HG02623 (cell line): ENCODE measurements around the gene RAB32.
"Not testable (repeated sequence)": the region's sequence is repeated elsewhere in the genome, so short reads cannot be mapped to it uniquely, and the experiment has no call there.

Source experiments
- ATAC-seq: cut with Tn5 transposase; IDR thresholded peaks from one replicate; pipeline ENCODE4 v1.9.1; 2021; ENCODE audit warnings: moderate library complexity; ENCODE audit not compliant: unreplicated experiment

RAB32 gene

DNA sequence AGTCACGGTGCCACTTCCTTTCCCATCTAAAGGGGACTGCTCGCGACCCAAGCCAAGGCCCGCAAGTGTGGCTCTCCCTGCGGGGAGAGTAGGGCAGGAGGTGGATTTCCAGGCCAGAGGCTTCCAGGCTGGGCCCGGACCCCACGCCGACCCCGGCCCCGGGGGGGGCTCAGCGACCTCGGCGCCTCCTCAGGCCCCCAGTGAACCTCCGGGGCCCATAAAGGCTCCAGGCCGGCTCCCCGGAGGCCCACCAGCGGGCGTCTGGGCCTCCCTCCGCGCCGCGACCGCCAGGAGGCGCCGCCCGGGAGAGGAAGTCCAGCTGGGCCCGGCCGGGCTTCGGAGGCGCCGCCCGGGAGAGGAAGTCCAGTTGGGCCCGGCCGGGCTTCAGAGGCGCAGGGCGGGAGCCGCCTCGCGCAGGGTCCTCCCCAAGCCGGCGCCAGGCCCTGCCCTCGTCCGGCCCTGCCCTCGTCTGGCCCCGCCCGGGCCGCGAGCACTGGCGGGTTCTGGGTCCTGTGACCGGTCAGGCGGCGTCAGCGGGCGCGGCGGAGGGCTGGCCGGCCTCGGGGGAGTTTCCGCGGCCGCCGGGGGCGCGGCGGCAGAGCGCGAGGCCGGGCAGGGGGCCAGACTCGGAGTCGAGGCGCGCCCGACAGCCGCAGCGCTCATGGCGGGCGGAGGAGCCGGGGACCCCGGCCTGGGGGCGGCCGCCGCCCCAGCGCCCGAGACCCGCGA, at the start of gene RAB32:
TSS of gene RAB32 (plus strand) at position 623 of the 729 bp plus-strand sequence. CDS start at position 662, 39 bp downstream.
- ATAC-seq, result peak; percentile 55

DNA sequence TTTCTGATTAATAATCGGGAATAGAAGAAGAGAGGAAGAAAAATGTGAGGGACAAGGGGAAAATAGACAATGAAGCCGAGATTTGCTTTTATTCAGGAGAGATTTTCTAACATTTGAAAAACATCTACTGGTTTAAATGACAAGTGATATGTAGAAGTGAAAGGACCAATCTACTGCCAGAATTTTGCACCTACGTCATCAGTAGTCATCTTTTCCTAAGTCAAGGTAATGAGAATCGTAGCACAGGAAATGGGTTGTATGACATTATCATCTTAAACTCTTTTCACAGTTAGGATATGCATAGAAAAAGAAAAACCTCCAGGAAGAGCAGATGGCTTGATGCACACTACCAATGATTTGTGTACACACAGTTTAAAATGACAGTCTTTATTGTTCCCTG, 45.3 kb upstream of the RAB32 start:
- ATAC-seq, result no peak

DNA sequence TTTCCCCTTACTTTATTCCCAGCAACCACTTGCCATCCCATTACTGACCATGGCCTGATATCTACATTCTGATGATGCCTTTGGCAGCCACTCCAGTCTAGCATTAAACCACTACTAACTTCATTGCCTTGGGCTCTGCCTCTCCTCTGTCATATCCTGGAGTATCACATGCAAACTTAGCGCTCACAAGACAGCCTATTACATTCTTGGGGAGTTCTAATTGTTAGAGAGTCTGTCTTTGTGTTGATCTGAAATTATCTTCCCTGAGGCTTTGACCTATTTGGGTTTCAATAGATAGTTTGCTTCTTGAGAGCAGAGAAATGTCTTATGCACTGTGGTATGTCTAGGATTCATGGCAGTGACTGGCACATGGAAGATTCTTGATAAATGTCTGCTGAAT, 40.5 kb upstream of the RAB32 start:
- no peak for ATAC-seq

DNA sequence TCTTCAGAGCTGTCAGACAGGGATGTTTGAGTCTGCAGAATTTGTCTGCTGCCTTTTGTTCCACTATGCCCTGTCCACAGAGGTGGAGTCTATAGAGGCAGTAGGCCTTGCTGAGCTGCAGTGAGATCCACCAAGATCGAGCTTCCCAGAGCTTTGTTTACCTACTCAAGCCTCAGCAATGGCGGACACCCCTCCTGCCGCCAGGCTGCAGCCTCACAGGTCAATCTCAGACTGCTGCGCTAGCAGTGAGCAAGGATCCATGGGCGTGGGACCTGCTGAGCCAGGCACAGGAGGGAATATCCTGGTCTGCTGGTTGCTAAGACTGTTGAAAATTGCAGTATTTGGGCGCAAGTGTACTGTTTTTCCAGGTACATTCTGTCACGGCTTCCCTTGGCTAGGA, 28.4 kb upstream of the RAB32 start:
- ATAC-seq, result no peak

DNA sequence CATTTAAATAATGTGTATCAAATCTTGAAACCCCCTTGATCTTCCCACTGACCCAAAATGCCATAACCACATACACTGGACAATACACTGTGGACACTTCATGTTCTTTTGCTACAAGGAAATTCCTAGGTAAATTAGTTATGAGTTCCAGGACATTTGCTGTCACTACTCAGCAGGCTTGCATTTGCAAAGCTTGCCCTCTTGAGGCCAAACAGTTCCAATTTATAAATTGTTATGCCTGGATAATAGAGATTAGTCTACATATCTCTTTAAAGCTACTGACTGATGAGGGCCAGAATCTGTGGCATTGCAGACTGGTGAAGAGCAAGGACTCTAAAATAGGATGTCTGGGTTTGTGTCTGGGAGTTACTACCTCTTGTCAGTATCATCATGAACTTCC, 17.4 kb upstream of the RAB32 start:
- no peak for ATAC-seq

DNA sequence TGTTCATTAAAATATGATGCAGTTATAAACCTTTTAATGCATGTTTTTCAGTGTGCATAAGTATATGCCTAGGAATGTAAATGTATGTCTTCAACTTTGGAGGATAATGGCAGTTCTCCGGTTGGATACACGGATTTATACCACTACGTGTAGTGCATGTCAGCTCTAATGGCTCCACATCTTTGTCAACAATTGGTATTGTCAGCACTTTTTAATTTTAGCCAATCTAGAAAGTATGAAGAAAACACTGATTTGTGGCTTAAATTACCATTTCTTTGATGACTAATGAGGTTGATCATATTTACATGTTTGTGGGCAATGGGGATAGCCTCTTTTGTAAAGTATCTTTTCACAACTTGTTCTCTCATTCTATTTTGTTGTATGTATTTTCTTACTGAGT, 10.9 kb upstream of the RAB32 start:
- ATAC-seq, result no peak

DNA sequence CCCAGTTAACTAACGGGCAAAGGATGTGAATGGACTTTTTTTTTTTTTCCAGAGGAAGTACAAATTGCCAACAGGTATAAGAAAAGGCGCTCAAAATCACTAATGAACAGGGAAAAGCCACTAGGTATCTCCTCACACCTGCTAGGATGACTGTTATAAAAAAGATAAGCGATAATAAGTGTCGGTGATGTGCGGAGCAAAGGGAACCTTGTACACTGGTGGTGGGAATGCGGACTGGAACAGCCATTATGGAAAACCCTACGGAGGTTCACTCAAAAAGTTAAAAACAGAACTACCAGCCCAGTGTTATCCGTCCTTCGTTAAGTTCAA, 787 bp upstream of the RAB32 start:
- no peak for ATAC-seq

DNA sequence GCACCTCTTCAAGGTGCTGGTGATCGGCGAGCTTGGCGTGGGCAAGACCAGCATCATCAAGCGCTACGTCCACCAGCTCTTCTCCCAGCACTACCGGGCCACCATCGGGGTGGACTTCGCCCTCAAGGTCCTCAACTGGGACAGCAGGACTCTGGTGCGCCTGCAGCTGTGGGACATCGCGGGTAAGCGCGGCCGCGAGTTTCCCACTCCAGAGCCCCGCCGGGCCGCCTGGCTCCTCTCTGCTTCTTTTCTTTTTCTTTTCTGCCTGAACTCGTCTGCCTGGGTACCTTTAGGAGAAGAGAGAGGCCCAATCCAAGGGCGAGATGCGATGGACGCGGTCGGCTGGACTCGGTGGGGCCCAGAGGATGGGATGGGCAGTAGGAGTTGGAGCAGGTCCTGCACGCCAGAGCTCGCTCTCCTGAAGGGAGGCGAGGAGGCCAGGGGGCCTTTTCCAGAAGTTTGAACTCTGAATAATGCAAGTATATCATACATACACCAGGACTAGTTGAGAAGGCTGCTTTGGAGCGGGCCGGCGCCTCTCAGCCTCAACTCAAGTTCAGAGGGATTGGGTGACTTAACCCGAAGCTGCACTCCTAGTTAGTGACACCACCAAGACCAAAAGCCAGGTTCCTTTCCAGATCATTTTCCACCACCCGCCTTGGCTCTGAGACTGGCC, 445 bp downstream of the RAB32 start:
- ATAC-seq, result peak; percentile 3

DNA sequence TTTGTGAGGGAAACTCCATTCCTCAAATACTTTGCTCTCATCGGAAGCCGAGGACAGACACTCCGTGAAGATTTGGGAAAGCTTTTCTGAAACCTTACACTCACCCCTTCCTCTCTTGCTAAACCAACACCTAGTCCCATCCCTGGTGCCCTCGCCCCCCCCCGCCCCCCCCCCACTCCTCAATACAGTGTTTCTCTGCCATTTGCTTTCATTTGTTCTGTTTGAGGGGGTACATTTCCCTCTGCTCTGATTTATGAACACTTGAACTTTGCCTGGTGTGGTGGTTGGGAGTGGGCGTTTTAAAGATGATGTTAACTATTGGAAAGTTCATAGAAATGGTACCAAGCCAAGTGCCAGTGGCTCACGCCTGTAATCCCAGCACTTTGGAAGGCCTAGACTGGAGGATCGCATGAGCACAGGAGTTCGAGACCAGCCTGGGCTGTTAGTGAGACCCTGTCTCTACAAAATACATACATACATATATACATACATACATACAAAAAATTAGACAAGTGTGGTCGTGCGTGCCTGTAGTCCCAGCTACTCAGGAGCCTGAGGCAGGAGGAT, 1.1 kb downstream of the RAB32 start:
- no peak for ATAC-seq

DNA sequence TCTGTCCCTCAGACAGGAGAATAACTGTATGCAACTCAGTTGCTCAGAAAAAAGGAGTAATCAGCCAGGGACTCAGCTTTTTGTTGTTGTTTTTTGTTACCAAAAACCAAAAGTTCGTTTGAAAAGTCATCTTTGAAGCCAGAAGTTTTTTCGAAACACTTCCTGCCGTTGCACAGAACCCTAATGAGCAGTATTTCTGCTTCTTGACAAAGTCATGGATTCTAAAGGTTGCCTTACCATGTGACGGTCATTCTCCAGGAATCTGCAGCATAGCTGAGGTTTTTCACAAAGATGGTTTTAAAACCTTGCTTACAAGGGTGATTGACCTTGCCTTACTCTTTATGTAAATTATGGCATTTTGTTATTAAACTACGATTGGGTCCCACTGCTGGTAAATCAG, 1.9 kb downstream of the RAB32 start:
- ATAC-seq, result no peak

DNA sequence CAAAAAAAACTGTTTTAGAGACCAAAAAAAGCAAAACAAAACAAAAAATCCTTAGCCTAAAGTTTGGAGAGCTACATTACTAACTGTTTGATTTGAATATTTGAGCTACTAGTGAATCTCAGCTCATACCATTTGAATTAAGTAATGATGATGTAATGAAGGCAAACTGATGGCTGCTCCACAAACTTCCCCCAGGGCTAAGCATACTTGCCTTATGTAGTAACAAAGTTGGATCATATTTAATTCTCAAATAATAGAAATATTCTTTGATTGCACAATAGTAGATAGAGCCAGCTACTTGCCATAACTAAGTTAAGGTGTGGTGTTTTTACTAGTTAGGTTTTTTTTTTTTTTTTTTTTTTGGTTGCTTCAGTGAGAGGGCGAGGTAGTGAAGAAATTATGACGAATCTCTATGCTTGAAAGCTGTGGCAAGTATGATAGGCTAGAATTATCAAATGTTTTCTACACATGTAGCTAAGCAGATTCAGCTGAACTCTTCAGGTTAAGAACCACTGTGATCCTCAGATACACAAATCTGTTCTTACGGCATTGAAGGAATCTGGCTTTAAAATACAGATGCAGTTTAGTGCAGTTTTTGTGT, 2.9 kb downstream of the RAB32 start:
- ATAC-seq, result no peak

DNA sequence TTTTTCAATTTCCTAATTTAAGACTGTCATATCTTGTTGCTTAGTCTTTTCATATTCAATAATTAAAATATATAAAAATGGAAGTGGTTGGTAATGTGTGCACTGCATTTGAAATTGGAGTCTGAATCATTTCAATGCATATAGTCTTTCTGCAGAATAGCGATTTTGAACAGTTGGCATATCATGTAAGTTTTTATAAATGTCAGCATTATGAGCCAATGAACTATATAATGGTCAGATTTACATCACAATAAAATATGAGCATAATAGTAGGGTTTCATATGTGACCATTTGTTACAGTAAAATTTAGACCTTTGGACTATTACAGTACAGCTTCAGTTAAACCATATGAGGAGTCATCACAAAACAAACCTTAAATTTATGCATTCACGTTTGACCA, 4.3 kb downstream of the RAB32 start:
- ATAC-seq, result no peak

DNA sequence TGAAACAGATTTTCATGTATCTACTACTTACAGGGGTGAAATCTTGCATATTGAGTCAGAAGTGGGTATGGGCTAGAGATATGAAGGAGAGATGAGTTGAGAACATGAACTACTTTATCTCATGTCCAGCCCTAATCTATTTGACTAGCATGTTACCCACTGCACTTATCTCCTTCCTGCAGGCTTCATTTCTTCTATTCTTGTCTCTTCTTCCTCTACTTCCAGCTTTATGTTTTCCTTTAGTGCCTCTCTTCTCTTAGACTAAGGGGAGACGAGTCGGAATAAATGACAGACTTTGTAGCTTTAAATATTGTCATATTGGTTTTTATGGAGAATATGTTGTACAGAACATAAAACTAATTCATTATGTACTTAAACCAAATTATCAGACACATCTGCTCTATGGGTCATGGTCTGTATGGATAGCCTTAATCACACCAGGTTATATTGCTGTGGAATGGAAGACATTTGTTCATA, 5.3 kb downstream of the RAB32 start:
- ATAC-seq, result no peak

DNA sequence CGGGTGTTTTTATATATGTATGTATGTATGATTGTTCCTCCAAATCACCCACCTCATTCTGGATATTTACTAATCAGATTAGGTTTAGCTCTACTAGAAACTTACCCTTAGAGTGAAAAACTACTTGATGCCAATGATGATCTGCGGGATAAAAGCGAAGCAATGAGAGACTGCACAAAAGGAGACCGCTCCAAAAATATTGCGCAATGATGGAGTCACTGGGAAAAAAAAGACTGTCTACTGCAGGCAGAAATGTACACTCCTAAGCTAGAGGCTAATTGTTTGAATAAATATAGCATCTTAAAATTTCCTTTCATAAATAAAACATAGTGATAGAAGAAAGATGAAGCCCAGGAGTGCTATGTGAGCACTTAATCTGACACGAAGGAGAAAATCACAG, 7.3 kb downstream of the RAB32 start:
- ATAC-seq, result no peak

DNA sequence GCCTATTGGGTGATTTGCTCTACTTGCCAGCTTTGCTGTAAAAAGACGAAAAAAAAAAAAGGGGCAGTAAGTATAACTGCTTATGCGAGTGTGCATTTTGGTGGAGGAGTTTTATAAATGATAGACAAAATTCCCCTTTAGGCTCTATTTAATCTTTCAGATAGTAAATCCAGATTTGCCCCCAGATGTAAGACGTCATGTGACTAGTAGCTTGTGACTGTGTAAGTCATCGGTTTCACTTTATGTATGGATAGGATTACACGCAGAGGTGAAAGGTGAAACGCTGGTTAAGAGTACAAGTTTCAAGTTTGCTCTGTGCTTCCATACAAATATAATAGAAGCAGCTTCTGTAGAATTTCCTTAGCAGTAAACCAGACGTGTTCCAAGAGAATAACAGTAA, 7.9 kb downstream of the RAB32 start:
- ATAC-seq, result no peak

DNA sequence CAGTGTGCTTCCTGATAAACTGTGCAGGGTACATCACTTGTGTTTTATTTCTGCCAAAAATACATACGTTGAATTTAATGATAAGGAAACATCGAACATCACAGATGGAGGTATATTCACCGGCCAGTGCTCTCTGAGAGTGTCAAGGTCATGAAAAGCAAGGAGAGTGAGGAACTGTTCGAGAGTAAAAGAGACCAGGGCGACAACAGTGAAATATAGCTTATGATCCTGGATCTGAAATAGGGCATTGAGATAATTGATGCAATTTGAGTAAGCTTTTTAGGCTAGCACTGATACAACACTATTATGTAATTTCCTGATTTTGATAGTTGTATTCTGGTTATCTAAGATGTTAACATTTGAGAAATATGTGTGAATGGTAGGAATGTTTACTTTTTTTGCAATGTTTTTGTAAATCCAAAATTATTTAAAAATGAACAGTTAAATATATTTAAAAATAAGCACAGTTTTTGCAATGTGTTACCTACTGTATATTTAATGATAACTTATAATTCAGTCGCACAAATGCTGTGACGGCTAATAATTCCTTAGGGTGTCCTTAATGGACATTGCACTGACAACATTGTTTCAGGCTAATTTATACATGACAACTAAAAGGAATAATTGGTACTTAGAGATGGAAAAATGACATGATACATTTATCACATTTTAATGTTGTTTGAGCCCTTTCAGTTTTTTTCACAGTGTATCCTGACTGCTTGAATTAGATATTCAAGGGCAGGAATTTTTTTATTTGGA, 9.9 kb downstream of the RAB32 start:
- no peak for ATAC-seq

DNA sequence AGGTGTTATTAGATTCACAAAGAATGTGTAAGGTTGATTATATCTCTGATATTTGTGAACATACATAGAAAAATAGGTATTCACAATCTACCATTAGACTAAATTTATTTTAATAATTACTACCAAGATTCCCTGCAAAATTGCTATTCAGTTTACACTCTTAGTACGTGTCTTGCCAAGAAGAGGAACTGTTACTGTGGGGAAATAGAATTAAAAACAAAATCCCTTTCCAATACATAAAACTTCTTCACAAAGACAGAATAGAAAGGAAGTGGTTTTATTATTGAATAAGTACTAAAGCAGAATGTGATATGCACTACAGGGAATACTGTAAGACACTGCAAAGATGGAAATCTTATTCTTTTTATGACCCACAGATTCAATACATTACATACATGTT, 17.0 kb downstream of the RAB32 start:
- no peak for ATAC-seq

DNA sequence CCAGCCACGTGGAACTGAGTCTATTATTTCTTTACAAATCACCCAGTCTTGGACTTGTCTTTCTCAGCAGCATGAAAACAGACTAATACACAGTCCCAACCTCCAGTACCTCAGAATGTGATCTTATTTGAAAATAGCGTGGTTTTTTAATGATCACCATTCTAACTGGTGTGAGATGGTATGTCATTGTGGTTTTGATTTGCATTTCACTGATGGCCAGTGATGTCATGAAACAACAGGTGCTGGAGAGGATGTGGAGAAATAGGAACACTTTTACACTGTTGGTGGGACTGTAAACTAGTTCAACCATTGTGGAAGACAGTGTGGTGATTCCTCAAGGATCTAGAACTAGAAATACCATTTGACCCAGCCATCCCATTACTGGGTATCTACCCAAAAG, 23.0 kb downstream of the RAB32 start:
- not testable (repeated sequence) for ATAC-seq

DNA sequence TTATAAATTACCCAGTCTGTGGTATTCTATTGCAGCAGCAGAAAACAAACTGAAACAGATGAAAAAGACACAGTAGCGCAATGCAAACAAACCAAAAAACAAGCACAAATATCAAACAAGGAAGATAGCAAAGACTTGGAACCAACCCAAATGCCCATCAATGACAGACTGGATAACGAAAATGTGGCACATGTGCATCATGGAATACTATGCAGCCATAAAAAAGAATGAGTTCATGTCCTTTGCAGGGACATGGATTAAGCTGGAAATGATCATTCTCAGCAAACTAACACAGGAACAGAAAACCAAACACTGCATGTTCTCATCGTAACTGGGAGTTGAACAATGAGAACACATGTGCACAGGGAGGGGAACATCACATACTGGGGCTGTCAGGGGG, 25.0 kb downstream of the RAB32 start:
- not testable (repeated sequence) for ATAC-seq

DNA sequence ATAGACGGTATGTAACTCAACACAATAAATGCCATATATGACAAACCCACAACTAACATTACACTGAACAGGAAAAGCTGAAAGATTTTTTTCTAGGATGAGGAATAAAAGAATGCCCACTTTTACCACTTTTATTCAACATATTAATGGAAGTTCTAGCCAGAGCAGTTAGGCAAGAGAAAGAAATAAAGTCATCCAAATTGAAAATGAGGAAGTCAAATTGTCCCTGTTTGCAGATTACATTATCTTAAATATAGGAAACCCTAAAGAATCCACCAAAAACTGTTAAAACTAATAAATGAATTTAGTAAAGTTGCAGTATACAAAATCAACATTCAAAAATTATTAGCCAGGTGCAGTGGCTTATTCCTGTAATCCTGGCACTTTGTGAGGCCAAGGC, 30.6 kb downstream of the RAB32 start:
- ATAC-seq, result no peak

DNA sequence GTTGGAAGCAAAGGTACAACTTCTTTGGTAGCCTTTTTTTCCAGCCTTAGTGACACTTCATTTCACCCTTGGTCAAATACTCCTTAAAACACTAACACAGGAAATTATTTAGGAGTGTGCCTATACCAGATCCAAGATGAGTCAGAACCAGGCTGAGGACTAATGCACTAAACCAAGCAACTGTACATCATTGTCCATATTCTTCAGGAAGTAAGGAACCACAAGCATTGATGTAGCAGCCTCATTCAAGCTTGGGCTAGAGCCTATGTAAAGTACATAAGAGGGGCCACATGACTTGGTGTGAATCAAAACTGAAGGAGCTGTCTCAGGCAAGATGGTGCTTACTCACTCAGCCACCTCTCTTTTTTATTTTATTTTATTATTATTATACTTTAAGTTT, 34.4 kb downstream of the RAB32 start:
- no peak for ATAC-seq
